ENCODE results near the gene PRDX1. TPM values are rescaled to one million over a fixed set of nuclear protein-coding genes. Genes with fewer than 3 reads are reported as not detected.

The PRDX1 gene
- total RNA-seq, 1 donor from 2014 or later: 351 TPM

DNA sequence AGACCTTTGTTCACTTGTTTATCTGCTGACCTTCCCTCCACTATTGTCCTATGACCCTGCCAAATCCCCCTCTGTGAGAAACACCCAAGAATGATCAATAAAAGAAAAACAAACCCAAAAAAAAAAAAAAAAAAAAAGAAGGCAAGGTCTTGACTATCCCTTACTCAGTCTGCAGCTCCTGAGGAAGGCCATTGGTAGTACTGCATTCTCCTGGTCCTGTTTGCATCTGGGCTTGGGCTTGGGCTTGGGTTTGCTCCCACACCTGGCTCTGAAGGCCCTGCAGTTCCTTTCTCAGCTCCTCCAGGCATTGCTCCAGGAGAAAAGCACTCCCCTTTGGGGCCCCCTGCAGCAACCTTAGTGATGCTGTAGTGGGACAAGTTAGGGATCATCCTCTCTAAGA lies 23.4 kb downstream of the PRDX1 start:
- Mint-ChIP-seq H3K4me3 (no peak overlapping the region), H3K36me3 (ENCODE audit: low read depth) (peaks cover 7% of the 10 kb centered on the region), H3K27me3 (no peaks in the 10 kb centered on the region), H3K9me3 (no peaks in the 10 kb centered on the region), H3K4me1 (peaks cover 27% of the 10 kb centered on the region), H3K27ac (no peak overlapping the region)
- POLR2A ChIA-PET: interaction anchor here (0.6 to 3.8 kb wide), 5 partner anchors 8 to 158 kb away, joined by 4 to 58 read pairs (median 33); partner anchors contain the start of genes MUTYH, PRDX1, TESK2 and TOE1
- CTCF ChIA-PET: interaction anchor here (1.0 to 2.5 kb wide), 3 partner anchors 14 to 138 kb away, joined by 3 to 13 read pairs (median 9); no protein-coding TSS in a partner anchor
- DNase-seq: no peak
- intact Hi-C loops (cut with micrococcal nuclease): no loop called here
- no peak for ATAC-seq (ENCODE audit: low read depth)
- TF ChIP-seq, protein P1, sequence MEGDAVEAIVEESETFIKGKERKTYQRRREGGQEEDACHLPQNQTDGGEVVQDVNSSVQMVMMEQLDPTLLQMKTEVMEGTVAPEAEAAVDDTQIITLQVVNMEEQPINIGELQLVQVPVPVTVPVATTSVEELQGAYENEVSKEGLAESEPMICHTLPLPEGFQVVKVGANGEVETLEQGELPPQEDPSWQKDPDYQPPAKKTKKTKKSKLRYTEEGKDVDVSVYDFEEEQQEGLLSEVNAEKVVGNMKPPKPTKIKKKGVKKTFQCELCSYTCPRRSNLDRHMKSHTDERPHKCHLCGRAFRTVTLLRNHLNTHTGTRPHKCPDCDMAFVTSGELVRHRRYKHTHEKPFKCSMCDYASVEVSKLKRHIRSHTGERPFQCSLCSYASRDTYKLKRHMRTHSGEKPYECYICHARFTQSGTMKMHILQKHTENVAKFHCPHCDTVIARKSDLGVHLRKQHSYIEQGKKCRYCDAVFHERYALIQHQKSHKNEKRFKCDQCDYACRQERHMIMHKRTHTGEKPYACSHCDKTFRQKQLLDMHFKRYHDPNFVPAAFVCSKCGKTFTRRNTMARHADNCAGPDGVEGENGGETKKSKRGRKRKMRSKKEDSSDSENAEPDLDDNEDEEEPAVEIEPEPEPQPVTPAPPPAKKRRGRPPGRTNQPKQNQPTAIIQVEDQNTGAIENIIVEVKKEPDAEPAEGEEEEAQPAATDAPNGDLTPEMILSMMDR (IDR thresholded peaks at IDR 0.05): no peak

DNA sequence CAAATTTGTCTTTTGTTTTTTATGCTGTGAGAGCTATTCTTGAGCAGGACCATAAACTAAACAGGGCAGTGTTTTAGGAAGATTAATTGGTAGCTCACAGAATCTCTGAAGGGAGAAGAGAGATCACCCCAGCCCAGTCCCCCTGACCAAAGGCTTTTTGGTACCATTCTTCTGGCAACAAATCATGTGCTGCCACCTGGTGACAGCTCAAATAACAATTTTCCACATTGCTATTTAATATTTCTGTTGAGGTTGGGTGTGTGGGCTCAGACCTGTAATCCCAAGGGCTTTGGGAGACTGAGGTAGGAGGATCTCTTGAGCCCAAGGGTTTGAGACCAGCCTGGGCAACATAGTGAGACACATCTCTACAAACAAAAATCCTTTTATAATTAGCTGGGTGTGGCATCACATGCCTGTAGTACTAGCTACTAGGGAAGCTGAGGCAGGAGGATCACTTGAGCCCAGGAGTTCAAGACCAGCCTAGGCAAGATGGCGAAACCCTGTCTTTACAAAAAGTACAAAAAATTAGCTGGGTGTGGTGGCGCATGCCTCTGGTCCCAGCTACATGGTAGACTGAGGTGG lies 28.5 kb downstream of the PRDX1 start:
- H3K4me3 Mint-ChIP-seq: peak overlapping the region; percentile 35
- intact Hi-C loops (cut with micrococcal nuclease): loop anchor here (1.0 to 5.0 kb wide), 4 partner anchors 133 to 771 kb away; no protein-coding TSS in a partner anchor
- no peak for ATAC-seq (ENCODE audit: low read depth)
- H3K9me3 Mint-ChIP-seq: no peaks in the 10 kb centered on the region
- no peaks in the 10 kb centered on the region for H3K27me3 Mint-ChIP-seq
- ChIA-PET POLR2A (interaction anchor here (0.6 to 5.0 kb wide), 14 partner anchors 10 to 772 kb away, joined by 3 to 77 read pairs (median 14); partner anchors contain the start of genes MUTYH, PRDX1, TOE1 and UROD), CTCF (interaction anchor here (0.7 to 9.3 kb wide), 31 partner anchors 13 to 765 kb away, joined by 3 to 326 read pairs (median 4); partner anchors contain the start of genes HECTD3, HPDL, MUTYH and NASP)
- H3K36me3 Mint-ChIP-seq (ENCODE audit: low read depth): peaks cover 4% of the 10 kb centered on the region
- peak overlapping the region; percentile 42 for H3K27ac Mint-ChIP-seq
- DNase-seq: no peak
- H3K4me1 Mint-ChIP-seq: peaks cover 10% of the 10 kb centered on the region
- TF ChIP-seq, protein P1 (IDR thresholded peaks at IDR 0.05): no peak

DNA sequence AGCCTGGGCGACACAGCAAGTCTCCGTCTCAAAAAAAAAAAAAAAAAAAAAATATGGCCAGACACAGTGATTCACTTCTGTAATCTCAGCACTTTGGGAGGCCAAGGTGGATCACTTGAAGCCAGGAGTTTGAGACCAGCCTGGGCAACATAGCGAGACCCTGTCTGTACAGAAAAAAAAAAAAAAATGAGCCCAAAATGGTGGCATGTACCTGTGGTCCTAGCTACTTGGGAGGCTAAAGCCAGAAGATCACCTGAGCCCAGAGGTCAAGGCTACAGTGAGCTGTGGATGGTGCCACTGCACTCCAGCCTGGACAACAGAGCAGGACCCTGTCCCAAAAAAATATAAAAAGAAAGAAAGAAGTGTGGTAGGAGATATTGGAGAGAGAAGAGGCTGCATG lies 29.0 kb downstream of the PRDX1 start:
- no peaks in the 10 kb centered on the region for H3K27me3 Mint-ChIP-seq
- ATAC-seq (ENCODE audit: low read depth): no peak
- ChIA-PET POLR2A (interaction anchor here (0.6 to 5.0 kb wide), 18 partner anchors 9 to 771 kb away, joined by 3 to 77 read pairs (median 14); partner anchors contain the start of genes MUTYH, PRDX1, TOE1 and UROD), CTCF (interaction anchor here (0.7 to 9.3 kb wide), 31 partner anchors 13 to 764 kb away, joined by 3 to 326 read pairs (median 4); partner anchors contain the start of genes HECTD3, MUTYH, NASP and PLK3)
- H3K27ac Mint-ChIP-seq: peak overlapping the region; percentile 42
- TF ChIP-seq, protein P1 (IDR thresholded peaks at IDR 0.05): no peak
- peaks cover 12% of the 10 kb centered on the region for H3K4me1 Mint-ChIP-seq
- H3K4me3 Mint-ChIP-seq: no peak overlapping the region
- intact Hi-C loops (cut with micrococcal nuclease): loop anchor here (1.0 to 5.0 kb wide), 4 partner anchors 132 to 770 kb away; no protein-coding TSS in a partner anchor
- H3K36me3 Mint-ChIP-seq (ENCODE audit: low read depth): peaks cover 5% of the 10 kb centered on the region
- no peaks in the 10 kb centered on the region for H3K9me3 Mint-ChIP-seq
- DNase-seq: no peak

DNA sequence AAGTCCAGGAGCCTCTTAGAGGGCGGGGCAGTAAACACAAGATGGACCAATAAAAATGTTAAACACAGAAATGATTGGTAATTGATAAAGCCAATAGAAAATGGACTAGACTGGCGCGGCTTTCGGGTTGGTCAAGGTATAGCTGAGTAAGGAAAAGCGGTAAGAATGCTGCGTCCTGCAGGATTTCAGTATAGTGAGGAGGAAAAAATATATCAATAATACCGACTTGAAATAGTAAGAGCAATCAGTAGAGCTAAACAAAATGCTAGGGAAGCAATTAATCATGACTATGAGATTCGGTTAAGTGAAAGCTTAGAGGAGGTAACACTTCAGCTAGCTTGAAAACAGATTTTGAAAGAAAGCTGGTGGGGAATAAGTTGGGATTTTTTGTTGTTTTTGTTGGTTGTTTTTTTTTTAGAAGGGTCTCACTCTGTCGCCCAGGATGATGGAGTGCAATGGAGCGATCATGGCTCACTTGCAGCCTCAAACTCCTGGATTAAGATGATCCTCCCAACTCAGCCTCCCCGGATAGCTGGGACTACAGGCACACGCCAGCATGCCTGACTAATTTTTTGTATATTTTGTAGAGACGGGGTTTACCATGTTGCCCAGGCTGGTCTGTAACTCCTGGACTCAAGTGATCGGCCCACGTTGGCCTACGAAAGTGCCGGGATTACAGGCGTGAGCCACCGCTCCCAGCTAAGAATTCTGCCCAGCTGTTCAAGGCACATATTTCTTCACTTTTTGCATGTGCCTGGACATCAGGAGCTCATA lies 30.0 kb downstream of the PRDX1 start:
- TF ChIP-seq, protein P1 (IDR thresholded peaks at IDR 0.05): no peak
- ATAC-seq (ENCODE audit: low read depth) (no peak), DNase-seq (no peak)
- Mint-ChIP-seq H3K36me3 (ENCODE audit: low read depth) (peaks cover 8% of the 10 kb centered on the region), H3K4me3 (no peak overlapping the region), H3K27ac (no peak overlapping the region), H3K27me3 (no peaks in the 10 kb centered on the region), H3K4me1 (peaks cover 12% of the 10 kb centered on the region), H3K9me3 (no peaks in the 10 kb centered on the region)
- POLR2A ChIA-PET: interaction anchor here (0.6 to 5.0 kb wide), 29 partner anchors 8 to 860 kb away, joined by 3 to 77 read pairs (median 10); partner anchors contain the start of genes AKR1A1, CCDC163, GPBP1L1 and HECTD3
- intact Hi-C loops (cut with micrococcal nuclease): loop anchor here (1.0 to 5.0 kb wide), 10 partner anchors 9 to 769 kb away; partner anchors contain the start of genes CCDC163, MMACHC, MUTYH and TOE1
- CTCF ChIA-PET: interaction anchor here (0.6 to 9.3 kb wide), 15 partner anchors 8 to 762 kb away, joined by 3 to 326 read pairs (median 5); partner anchors contain the start of genes CCDC163, HECTD3, MMACHC and UROD

Measured in activated B cell treated with CpG ODN at 0.5 μM for 24 hours (primary cell).